HEK293 (cell line): Measurements from ENCODE around the gene IDUA.

Source experiments
- CTCF ChIA-PET: fragments of 350-600 bp; formaldehyde crosslinking; extraction: SDS; loops from one replicate; lab custom pipeline; 2021; ENCODE audit warnings: antibody characterized with exemption; lab: Yijun Ruan, JAX
- POLR2A ChIA-PET: fragments of 300-600 bp; formaldehyde crosslinking; extraction: SDS; loops from one replicate; lab custom pipeline; 2020; ENCODE audit warnings: antibody characterized with exemption, inconsistent platforms; lab: Yijun Ruan, JAX
- H3K27ac ChIP-seq: fragments of 200-500 bp; sonication (Bioruptor generic); 2 replicates; pipeline ENCODE4 v1.5.1; 2014; ENCODE audit warnings: low read depth, low read length, control low read depth, inconsistent platforms; ENCODE audit errors: extremely low read depth
- H3K36me3 ChIP-seq, 2 experiments: fragments of 200-500 bp in 1 of 2; sonication (Bioruptor generic) in 1 of 2; 1 replicate in 1 of 2; 2 replicates in 1 of 2; pipeline ENCODE4 v1.5.1; 2014 to 2017; ENCODE audit warnings: inconsistent platforms in 2 of 2, low read length in 2 of 2; ENCODE audit not compliant: control insufficient read depth in 2 of 2, insufficient read depth in 1 of 2
- H3K4me1 ChIP-seq: fragments of 200-500 bp; sonication (Bioruptor generic); 2 replicates; pipeline ENCODE4 v1.5.1; 2014; ENCODE audit warnings: mild to moderate bottlenecking, low read length, inconsistent platforms; ENCODE audit not compliant: control insufficient read depth, insufficient read depth
- H3K4me3 ChIP-seq: 2 replicates; pipeline ENCODE4 v1.5.1; 2011; ENCODE audit warnings: low read depth, mild to moderate bottlenecking, control low read depth, low read length, moderate library complexity
- H3K9me3 ChIP-seq: fragments of 200-500 bp; sonication (Bioruptor generic); 2 replicates; pipeline ENCODE4 v1.5.1; 2014; ENCODE audit warnings: low read depth, low read length, inconsistent platforms; ENCODE audit not compliant: control insufficient read depth, insufficient read depth
- BCL6B ChIP-seq: fragments of 450-650 bp; formaldehyde crosslinking; IDR thresholded peaks from 2 replicates; pipeline ENCODE4 v1.5.1; 2017; ENCODE audit warnings: missing biosample characterization, missing genetic modification characterization
- EGR2 ChIP-seq: fragments of 450-650 bp; formaldehyde crosslinking; IDR thresholded peaks from 2 replicates; pipeline ENCODE4 v1.5.1; 2016; ENCODE audit warnings: low read depth, missing biosample characterization, missing genetic modification characterization
- GLIS1 ChIP-seq: fragments of 450-650 bp; formaldehyde crosslinking; IDR thresholded peaks from 2 replicates; pipeline ENCODE4 v1.5.1; 2016; ENCODE audit warnings: missing biosample characterization, missing genetic modification characterization
- GLIS2 ChIP-seq: fragments of 450-650 bp; formaldehyde crosslinking; IDR thresholded peaks from 2 replicates; pipeline ENCODE4 v1.5.1; 2016; ENCODE audit warnings: missing biosample characterization, missing genetic modification characterization
- HOXA7 ChIP-seq: sonication (generic); formaldehyde crosslinking; IDR thresholded peaks from 2 replicates; pipeline ENCODE4 v1.8.1; 2022; ENCODE audit warnings: missing genetic modification reagents, borderline replicate concordance
- HOXD13 ChIP-seq: sonication (generic); formaldehyde crosslinking; IDR thresholded peaks from 2 replicates; pipeline ENCODE4 v1.8.0; 2022; ENCODE audit warnings: missing genetic modification reagents, borderline replicate concordance
- KLF8 ChIP-seq: fragments of 450-650 bp; formaldehyde crosslinking; IDR thresholded peaks from 2 replicates; pipeline ENCODE4 v1.5.1; 2016; ENCODE audit warnings: missing biosample characterization, missing genetic modification characterization
- MYNN ChIP-seq: fragments of 450-650 bp; formaldehyde crosslinking; IDR thresholded peaks from 2 replicates; pipeline ENCODE4 v1.5.1; 2016; ENCODE audit warnings: missing biosample characterization, missing genetic modification characterization, borderline replicate concordance
- PATZ1 ChIP-seq: fragments of 450-650 bp; formaldehyde crosslinking; IDR thresholded peaks from 2 replicates; pipeline ENCODE4 v1.5.1; 2016; ENCODE audit warnings: missing biosample characterization, missing genetic modification characterization
- PBX3 ChIP-seq: sonication (generic); formaldehyde crosslinking; IDR thresholded peaks from 2 replicates; pipeline ENCODE4 v1.8.1; 2022; ENCODE audit warnings: mild to moderate bottlenecking, moderate library complexity, missing genetic modification reagents
- SCRT2 ChIP-seq: fragments of 450-650 bp; formaldehyde crosslinking; IDR thresholded peaks from 2 replicates; pipeline ENCODE4 v1.5.1; 2016; ENCODE audit warnings: missing biosample characterization, missing genetic modification characterization
- SP2 ChIP-seq: fragments of 450-650 bp; formaldehyde crosslinking; IDR thresholded peaks from 2 replicates; pipeline ENCODE4 v1.5.1; 2016; ENCODE audit warnings: missing biosample characterization, missing genetic modification characterization
- ZFHX2 ChIP-seq: fragments of 450-650 bp; formaldehyde crosslinking; conservative IDR thresholded peaks from 2 replicates; pipeline ENCODE4 v1.5.1; 2016; ENCODE audit warnings: missing biosample characterization, missing genetic modification characterization
- ZFP69B ChIP-seq: fragments of 450-650 bp; formaldehyde crosslinking; IDR thresholded peaks from 2 replicates; pipeline ENCODE4 v1.5.1; 2016; ENCODE audit warnings: missing biosample characterization, missing genetic modification characterization
- ZIC2 ChIP-seq: fragments of 450-650 bp; formaldehyde crosslinking; IDR thresholded peaks from 2 replicates; pipeline ENCODE4 v1.5.1; 2016; ENCODE audit warnings: missing biosample characterization, missing genetic modification characterization
- ZNF133 ChIP-seq: fragments of 450-650 bp; formaldehyde crosslinking; IDR thresholded peaks from 2 replicates; pipeline ENCODE4 v1.5.1; 2016; ENCODE audit warnings: missing biosample characterization, missing genetic modification characterization
- ZNF148 ChIP-seq: fragments of 450-650 bp; formaldehyde crosslinking; IDR thresholded peaks from 2 replicates; pipeline ENCODE4 v1.5.0; 2017; ENCODE audit warnings: missing biosample characterization, missing genetic modification characterization, borderline replicate concordance
- ZNF211 ChIP-seq: fragments of 450-650 bp; formaldehyde crosslinking; IDR thresholded peaks from 2 replicates; pipeline ENCODE4 v1.5.1; 2016; ENCODE audit warnings: low read depth, missing biosample characterization, missing genetic modification characterization
- ZNF23 ChIP-seq: fragments of 450-650 bp; formaldehyde crosslinking; IDR thresholded peaks from 2 replicates; pipeline ENCODE4 v1.5.1; 2016; ENCODE audit warnings: missing biosample characterization, missing genetic modification characterization, borderline replicate concordance
- ZNF335 ChIP-seq: fragments of 450-650 bp; formaldehyde crosslinking; conservative IDR thresholded peaks from 2 replicates; pipeline ENCODE4 v1.5.1; 2016; ENCODE audit warnings: missing biosample characterization, missing genetic modification characterization
- ZNF423 ChIP-seq: fragments of 450-650 bp; formaldehyde crosslinking; IDR thresholded peaks from 2 replicates; pipeline ENCODE4 v1.5.1; 2016; ENCODE audit warnings: missing biosample characterization, missing genetic modification characterization
- ZNF501 ChIP-seq: fragments of 450-650 bp; formaldehyde crosslinking; IDR thresholded peaks from 2 replicates; pipeline ENCODE4 v1.5.1; 2016; ENCODE audit warnings: missing biosample characterization, missing genetic modification characterization
- ZNF544 ChIP-seq: fragments of 450-650 bp; formaldehyde crosslinking; IDR thresholded peaks from 2 replicates; pipeline ENCODE4 v1.5.0; 2017; ENCODE audit warnings: missing biosample characterization, missing genetic modification characterization
- ZNF549 ChIP-seq: fragments of 450-650 bp; IDR thresholded peaks from 2 replicates; pipeline ENCODE4 v1.5.1; 2018; ENCODE audit warnings: missing biosample characterization, missing genetic modification characterization, mild to moderate bottlenecking, inconsistent platforms, moderate library complexity
- ZNF670 ChIP-seq: fragments of 450-650 bp; formaldehyde crosslinking; IDR thresholded peaks from 2 replicates; pipeline ENCODE4 v1.5.1; 2016; ENCODE audit warnings: missing biosample characterization, missing genetic modification characterization, low read depth
- ZNF692 ChIP-seq: fragments of 450-650 bp; formaldehyde crosslinking; IDR thresholded peaks from 2 replicates; pipeline ENCODE4 v1.5.1; 2016; ENCODE audit warnings: missing biosample characterization, missing genetic modification characterization
- ZNF768 ChIP-seq: fragments of 450-650 bp; formaldehyde crosslinking; IDR thresholded peaks from 2 replicates; pipeline ENCODE4 v1.5.1; 2018; ENCODE audit warnings: missing biosample characterization, mild to moderate bottlenecking, missing genetic modification characterization
- ZNF792 ChIP-seq: fragments of 450-650 bp; formaldehyde crosslinking; IDR thresholded peaks from 2 replicates; pipeline ENCODE4 v1.5.1; 2016; ENCODE audit warnings: missing biosample characterization, missing genetic modification characterization

IDUA gene

GRCh38 chr4:1030031-1030430, 43.2 kb downstream of the IDUA start:
- Histone ChIP-seq H3K4me1 (no peaks in the 10 kb centered on the region), H3K9me3 (no peaks in the 10 kb centered on the region), H3K4me3 (no peak overlapping the region), H3K27ac (no peak overlapping the region), H3K36me3 (peaks cover 0 to 12% of the 10 kb centered on the region in 2 experiments; a peak in 1 of 3 replicates)
- POLR2A ChIA-PET, result no interaction called here
- TF ChIP-seq ZNF692 (tag by site-specific recombination) (peak; percentile 75), ZFP69B (peak; percentile 66), SCRT2 (tag by site-specific recombination) (no peak), ZNF211 (tag by site-specific recombination) (no peak), ZNF133 (tag by site-specific recombination) (no peak), KLF8 (tag by site-specific recombination) (peak; percentile 23; the same call in 1 of the 2 replicates), HOXD13 (no peak)
- CTCF ChIA-PET, result no interaction called here

GRCh38 chr4:1030559-1030958, 43.7 kb downstream of the IDUA start:
- ChIA-PET CTCF (no interaction called here), POLR2A (no interaction called here)
- H3K36me3 ChIP-seq, result peaks cover 0 to 6% of the 10 kb centered on the region in 2 experiments; a peak in 1 of 3 replicates
- H3K9me3 ChIP-seq, result no peaks in the 10 kb centered on the region
- H3K27ac ChIP-seq, result no peak overlapping the region
- no peak overlapping the region for H3K4me3 ChIP-seq
- H3K4me1 ChIP-seq, result no peaks in the 10 kb centered on the region
- TF ChIP-seq GLIS1 (tag by site-specific recombination) (peak; percentile 53), ZFHX2 (tag by site-specific recombination) (peak; percentile 36; the same call in 1 of the 2 replicates), ZNF335 (peak; percentile 73), PATZ1 (tag by site-specific recombination) (no peak), SP2 (tag by site-specific recombination) (no peak), ZNF23 (tag by site-specific recombination) (no peak), ZNF549 (tag by site-specific recombination) (no peak), ZIC2 (tag by site-specific recombination) (peak; percentile 45; the same call in 1 of the 2 replicates), BCL6B (tag by site-specific recombination) (no peak), ZNF670 (tag by site-specific recombination) (no peak), ZNF544 (tag by site-specific recombination) (no peak), HOXA7 (CRISPR knock-in tag) (no peak), PBX3 (no peak), MYNN (no peak), ZNF501 (no peak), ZNF423 (tag by site-specific recombination) (peak; percentile 23; the same call in 1 of the 2 replicates), ZNF148 (tag by site-specific recombination) (no peak), ZNF792 (tag by site-specific recombination) (no peak), GLIS2 (peak; percentile 51), ZNF768 (tag by site-specific recombination) (no peak), EGR2 (tag by site-specific recombination) (0 out of 2 replicates have a peak, but pooled peaks have one; percentile 17)
